ENCODE measurements around the gene PDK2. TPM values are rescaled to one million over a fixed set of nuclear protein-coding genes. Genes with fewer than 3 reads are reported as not detected.

Gene PDK2
- total and polyA plus RNA-seq, 2 experiments from 2014 or later: 12.0 to 15.9 TPM

- peaks cover 17% of the 10 kb centered on the region; the same call in 2 of the 3 replicates for H3K4me1 Mint-ChIP-seq
- no peaks in the 10 kb centered on the region; the same call in 2 of the 3 replicates for H3K9me3 Mint-ChIP-seq
- H3K27ac Mint-ChIP-seq: no peak overlapping the region
- Histone ChIP-seq H3K27ac (ENCODE audit: low read depth) (no peak overlapping the region), H3K36me3 (ENCODE audit: insufficient read depth) (no peaks in the 10 kb centered on the region), H3K4me2 (no peak overlapping the region), H3F3A (replicated peaks; ENCODE audit: low read depth) (no peaks in the 10 kb centered on the region; the same call in 1 of the 2 replicates), H2AFZ (no peak overlapping the region), H3K27me3 (ENCODE audit: insufficient read depth) (peaks cover 18% of the 10 kb centered on the region; the same call in 1 of the 2 replicates), H3K4me1 (ENCODE audit: insufficient read depth) (peaks cover 15% of the 10 kb centered on the region), H3K9me2 (ENCODE audit: insufficient read depth) (no peaks in the 10 kb centered on the region), H3K79me2 (replicated peaks; ENCODE audit: insufficient read depth) (no peaks in the 10 kb centered on the region), H3K4me3 (no peak overlapping the region), H4K20me1 (replicated peaks; ENCODE audit: insufficient read depth) (no peaks in the 10 kb centered on the region)
- DNase-seq (ENCODE audit: low spot score): no peak
- ATAC-seq: no peak
- peaks cover 7% of the 10 kb centered on the region for H3K27me3 Mint-ChIP-seq (ENCODE audit: insufficient read depth, low read depth, poor library complexity)
- TF ChIP-seq CREB1 (CRISPR knock-in tag; IDR thresholded peaks at IDR 0.05; ENCODE audit: low read depth): no peak
- TF ChIP-seq JUNB (IDR thresholded peaks at IDR 0.05; ENCODE audit: unreplicated experiment): no peak
- H3K36me3 Mint-ChIP-seq (ENCODE audit: low read depth): no peaks in the 10 kb centered on the region
- no peak overlapping the region for H3K4me3 Mint-ChIP-seq
Measured at GRCh38 chr17:50157891-50158290, 62.7 kb downstream of the PDK2 start.

GRCh38 chr17:50161023-50161910 lies 66.1 kb downstream of the PDK2 start:
- Histone ChIP-seq H4K20me1 (replicated peaks; ENCODE audit: insufficient read depth) (no peaks in the 10 kb centered on the region), H3K9me2 (ENCODE audit: insufficient read depth) (no peaks in the 10 kb centered on the region), H3K27ac (ENCODE audit: low read depth) (no peak overlapping the region), H3K4me1 (ENCODE audit: insufficient read depth) (peaks cover 13% of the 10 kb centered on the region), H2AFZ (peak overlapping the region; percentile 100), H3K4me2 (peak overlapping the region; percentile 88), H3K79me2 (replicated peaks; ENCODE audit: insufficient read depth) (no peaks in the 10 kb centered on the region), H3K27me3 (ENCODE audit: insufficient read depth) (peaks cover 18% of the 10 kb centered on the region; the same call in 1 of the 2 replicates), H3F3A (replicated peaks; ENCODE audit: low read depth) (no peaks in the 10 kb centered on the region; the same call in 1 of the 2 replicates), H3K4me3 (peak overlapping the region; percentile 67), H3K36me3 (ENCODE audit: insufficient read depth) (no peaks in the 10 kb centered on the region)
- Mint-ChIP-seq H3K4me1 (peaks cover 9% of the 10 kb centered on the region), H3K27me3 (ENCODE audit: insufficient read depth, low read depth, poor library complexity) (peaks cover 11% of the 10 kb centered on the region), H3K9me3 (no peaks in the 10 kb centered on the region), H3K36me3 (ENCODE audit: low read depth) (no peaks in the 10 kb centered on the region), H3K27ac (no peak overlapping the region), H3K4me3 (peak overlapping the region; percentile 78)
- DNase-seq (ENCODE audit: low spot score) (peak; percentile 96), ATAC-seq (peak; percentile 92)
- TF ChIP-seq NANOG (IDR thresholded peaks at IDR 0.05; ENCODE audit: borderline replicate concordance): no peak
- peak; percentile 74 to 98 for TF ChIP-seq CTCF (conservative IDR thresholded peaks at IDR 0.05; ENCODE audit: low read depth in 2 of 2)
- TF ChIP-seq ZNF331 (CRISPR knock-in tag; IDR thresholded peaks at IDR 0.05; ENCODE audit: low read depth): no peak
- TF ChIP-seq CREB1 (CRISPR knock-in tag; IDR thresholded peaks at IDR 0.05; ENCODE audit: low read depth): peak; percentile 85
- TF ChIP-seq ETS1 (IDR thresholded peaks at IDR 0.05): no peak
- TF ChIP-seq POLR2AphosphoS5 (IDR thresholded peaks at IDR 0.05; ENCODE audit: low read depth): peak; percentile 89
- no peak for TF ChIP-seq REST (IDR thresholded peaks at IDR 0.05; ENCODE audit: unreplicated experiment)
- no peak for TF ChIP-seq ZNF114 (CRISPR knock-in tag; IDR thresholded peaks at IDR 0.05)
- no peak for TF ChIP-seq EZH2phosphoT487 (IDR thresholded peaks at IDR 0.05; ENCODE audit: unreplicated experiment)
- TF ChIP-seq STAT1 (IDR thresholded peaks at IDR 0.05; ENCODE audit: unreplicated experiment): no peak
- TF ChIP-seq EZH2 (IDR thresholded peaks at IDR 0.05; ENCODE audit: low read depth, unreplicated experiment): no peak
- no peak for TF ChIP-seq JUNB (IDR thresholded peaks at IDR 0.05; ENCODE audit: unreplicated experiment)
